T-helper 2 cell treated with Interferon-gamma antibody and Interleukin-4, amounts not matched to agents 5 μg/mL and 100 μg/mL, for 36 hours (primary cell): ENCODE results near the gene APC2.
"Not testable (repeated sequence)": the region's sequence is repeated elsewhere in the genome, so short reads cannot be mapped to it uniquely, and the experiment has no call there.

Experiments used
- DNase-seq: peaks from one replicate; pipeline ENCODE4 v3.0.0; 2021; ENCODE audit warnings: low spot score
- H3K27ac Mint-ChIP-seq: one replicate; pipeline ENCODE4 v1.8.0; 2021; ENCODE audit warnings: mild to moderate bottlenecking, mixed read lengths
- H3K27me3 Mint-ChIP-seq: one replicate; pipeline ENCODE4 v1.8.0; 2021; ENCODE audit warnings: low read depth, mixed read lengths
- H3K36me3 Mint-ChIP-seq: one replicate; pipeline ENCODE4 v1.8.0; 2021; ENCODE audit warnings: low read depth, mixed read lengths
- H3K4me1 Mint-ChIP-seq: one replicate; pipeline ENCODE4 v1.8.0; 2021; ENCODE audit warnings: low read depth, mixed read lengths
- H3K4me3 Mint-ChIP-seq: one replicate; pipeline ENCODE4 v1.8.0; 2022; ENCODE audit warnings: mild to moderate bottlenecking, moderate library complexity, mixed read lengths
- H3K9me3 Mint-ChIP-seq: one replicate; pipeline ENCODE4 v1.8.0; 2021; ENCODE audit warnings: mixed read lengths

APC2 gene

GRCh38 chr19:1489463-1490310, 39.8 kb downstream of the APC2 start:
- peak overlapping the region; percentile 49 for H3K27ac Mint-ChIP-seq
- no peaks in the 10 kb centered on the region for H3K9me3 Mint-ChIP-seq
- peaks cover 15% of the 10 kb centered on the region for H3K4me1 Mint-ChIP-seq
- DNase-seq, result no peak
- H3K4me3 Mint-ChIP-seq, result peak overlapping the region; percentile 67
- peaks cover 11% of the 10 kb centered on the region for H3K27me3 Mint-ChIP-seq
- H3K36me3 Mint-ChIP-seq, result no peaks in the 10 kb centered on the region

GRCh38 chr19:1490311-1491113, 40.6 kb downstream of the APC2 start, which contains the start of gene PCSK4:
Gene PCSK4 (minus strand): TSS chr19:1490350. CDS start chr19:1490346, 4 bp downstream.
- peak; percentile 94 for DNase-seq
- Mint-ChIP-seq H3K9me3 (no peaks in the 10 kb centered on the region), H3K27me3 (peaks cover 11% of the 10 kb centered on the region), H3K36me3 (no peaks in the 10 kb centered on the region), H3K27ac (peak within 1 kb of the TSS; percentile 85), H3K4me1 (peaks cover 15% of the 10 kb centered on the region), H3K4me3 (peak within 1 kb of the TSS; percentile 89)

GRCh38 chr19:1491114-1491848, 41.4 kb downstream of the APC2 start, which contains the start of gene REEP6:
Gene REEP6 (plus strand): TSS chr19:1491181. CDS start chr19:1491270, 89 bp downstream.
- Mint-ChIP-seq H3K27me3 (peaks cover 11% of the 10 kb centered on the region), H3K9me3 (no peaks in the 10 kb centered on the region), H3K4me1 (peaks cover 15% of the 10 kb centered on the region), H3K27ac (peak within 1 kb of the TSS; percentile 85), H3K36me3 (no peaks in the 10 kb centered on the region), H3K4me3 (peak within 1 kb of the TSS; percentile 89)
- no peak for DNase-seq

- H3K9me3 Mint-ChIP-seq, result no peaks in the 10 kb centered on the region
- H3K27ac Mint-ChIP-seq, result peak overlapping the region; percentile 13
- H3K4me3 Mint-ChIP-seq, result peak overlapping the region; percentile 68
- peaks cover 11% of the 10 kb centered on the region for H3K27me3 Mint-ChIP-seq
- H3K4me1 Mint-ChIP-seq, result peaks cover 15% of the 10 kb centered on the region
- H3K36me3 Mint-ChIP-seq, result no peaks in the 10 kb centered on the region
- DNase-seq, result no peak
These were observed 41.9 kb downstream of the APC2 start for GRCh38 chr19:1491849-1492170.

GRCh38 chr19:1492474-1493006, 42.6 kb downstream of the APC2 start:
- peaks cover 11% of the 10 kb centered on the region for H3K27me3 Mint-ChIP-seq
- no peak overlapping the region for H3K4me3 Mint-ChIP-seq
- peaks cover 15% of the 10 kb centered on the region for H3K4me1 Mint-ChIP-seq
- no peak overlapping the region for H3K27ac Mint-ChIP-seq
- no peaks in the 10 kb centered on the region for H3K36me3 Mint-ChIP-seq
- no peak for DNase-seq
- no peaks in the 10 kb centered on the region for H3K9me3 Mint-ChIP-seq

GRCh38 chr19:1494115-1494815, 44.3 kb downstream of the APC2 start:
- H3K4me3 Mint-ChIP-seq, result no peak overlapping the region
- peaks cover 11% of the 10 kb centered on the region for H3K27me3 Mint-ChIP-seq
- DNase-seq, result no peak
- H3K9me3 Mint-ChIP-seq, result no peaks in the 10 kb centered on the region
- no peak overlapping the region for H3K27ac Mint-ChIP-seq
- peaks cover 14% of the 10 kb centered on the region for H3K4me1 Mint-ChIP-seq
- no peaks in the 10 kb centered on the region for H3K36me3 Mint-ChIP-seq

- Mint-ChIP-seq H3K4me1 (peaks cover 8% of the 10 kb centered on the region), H3K36me3 (no peaks in the 10 kb centered on the region), H3K27me3 (peaks cover 11% of the 10 kb centered on the region), H3K9me3 (no peaks in the 10 kb centered on the region), H3K4me3 (no peak overlapping the region), H3K27ac (no peak overlapping the region)
- no peak for DNase-seq
These were observed 45.3 kb downstream of the APC2 start for GRCh38 chr19:1495051-1495798.

GRCh38 chr19:1495799-1496713, 46.1 kb downstream of the APC2 start:
- no peaks in the 10 kb centered on the region for H3K36me3 Mint-ChIP-seq
- H3K4me3 Mint-ChIP-seq, result no peak overlapping the region
- DNase-seq, result no peak
- peaks cover 4% of the 10 kb centered on the region for H3K4me1 Mint-ChIP-seq
- H3K27me3 Mint-ChIP-seq, result peaks cover 8% of the 10 kb centered on the region
- H3K9me3 Mint-ChIP-seq, result no peaks in the 10 kb centered on the region
- no peak overlapping the region for H3K27ac Mint-ChIP-seq

- DNase-seq, result no peak
- peaks cover 4% of the 10 kb centered on the region for H3K27me3 Mint-ChIP-seq
- no peak overlapping the region for H3K4me3 Mint-ChIP-seq
- H3K4me1 Mint-ChIP-seq, result peaks cover under 1% of the 10 kb centered on the region
- no peak overlapping the region for H3K27ac Mint-ChIP-seq
- H3K9me3 Mint-ChIP-seq, result no peaks in the 10 kb centered on the region
- H3K36me3 Mint-ChIP-seq, result no peaks in the 10 kb centered on the region
These were observed 47.0 kb downstream of the APC2 start for GRCh38 chr19:1496714-1497577.

GRCh38 chr19:1497578-1498235, 47.8 kb downstream of the APC2 start:
- Mint-ChIP-seq H3K36me3 (no peaks in the 10 kb centered on the region), H3K27ac (no peak overlapping the region)

GRCh38 chr19:1499231-1499630, 49.3 kb downstream of the APC2 start:
- H3K4me3 Mint-ChIP-seq, H3K27ac Mint-ChIP-seq, H3K4me1 Mint-ChIP-seq, H3K27me3 Mint-ChIP-seq, H3K36me3 Mint-ChIP-seq, H3K9me3 Mint-ChIP-seq, DNase-seq: not testable (repeated sequence)

More at GRCh38 chr19:1497578-1498235, 47.8 kb downstream of the APC2 start:
- peaks cover 2% of the 10 kb centered on the region for H3K4me1 Mint-ChIP-seq
- no peak overlapping the region for H3K4me3 Mint-ChIP-seq
- no peaks in the 10 kb centered on the region for H3K9me3 Mint-ChIP-seq
- H3K27me3 Mint-ChIP-seq, result no peaks in the 10 kb centered on the region
- no peak for DNase-seq
